H9 (cell line): ENCODE data around the gene HDGFL3. TPM values are rescaled to one million over a fixed set of nuclear protein-coding genes. Genes with fewer than 3 reads are reported as not detected.
"Not testable (repeated sequence)": the region's sequence is repeated elsewhere in the genome, so short reads cannot be mapped to it uniquely, and the experiment has no call there.

Source experiments
- DNase-seq: peaks from one replicate; pipeline ENCODE4 v3.0.0-alpha.2; 2017
- H2AFZ ChIP-seq: one replicate; pipeline ENCODE4 v1.6.1; 2013; ENCODE audit warnings: mild to moderate bottlenecking, low read length, control low read depth, moderate library complexity
- H2AK5ac ChIP-seq: 2 replicates; pipeline ENCODE4 v1.6.1; 2013; ENCODE audit warnings: low read length, control low read depth, mixed read lengths; ENCODE audit not compliant: insufficient read length
- H2BK120ac ChIP-seq: one replicate; pipeline ENCODE4 v1.6.1; 2013; ENCODE audit warnings: low read depth, mild to moderate bottlenecking, low read length, control low read depth, inconsistent platforms; ENCODE audit not compliant: poor library complexity, severe bottlenecking
- H2BK12ac ChIP-seq: 2 replicates; pipeline ENCODE4 v1.6.1; 2013; ENCODE audit warnings: low read length, control low read depth, mixed read lengths, low read depth; ENCODE audit not compliant: insufficient read length
- H2BK15ac ChIP-seq: 2 replicates; pipeline ENCODE4 v1.6.1; 2013; ENCODE audit warnings: low read depth, low read length, control low read depth
- H2BK20ac ChIP-seq: one replicate; pipeline ENCODE4 v1.6.1; 2013; ENCODE audit warnings: low read depth, mild to moderate bottlenecking, low read length, control low read depth, inconsistent platforms; ENCODE audit not compliant: poor library complexity, severe bottlenecking
- H2BK5ac ChIP-seq: 2 replicates; pipeline ENCODE4 v1.6.1; 2013; ENCODE audit warnings: low read length, control low read depth, mixed read lengths; ENCODE audit not compliant: insufficient read length
- H3K14ac ChIP-seq: 2 replicates; pipeline ENCODE4 v1.6.1; 2013; ENCODE audit warnings: low read length, control low read depth; ENCODE audit not compliant: insufficient read depth
- H3K18ac ChIP-seq: 2 replicates; pipeline ENCODE4 v1.6.1; 2013; ENCODE audit warnings: low read depth, mild to moderate bottlenecking, mixed read lengths, low read length, control low read depth; ENCODE audit not compliant: insufficient read length
- H3K23ac ChIP-seq: 2 replicates; pipeline ENCODE4 v1.6.1; 2013; ENCODE audit warnings: low read length, control low read depth, mixed read lengths, low read depth; ENCODE audit not compliant: insufficient read length
- H3K23me2 ChIP-seq: 2 replicates; pipeline ENCODE4 v1.6.1; 2013; ENCODE audit warnings: low read depth, mild to moderate bottlenecking, mixed read lengths, low read length, control low read depth; ENCODE audit not compliant: insufficient read length, poor library complexity, severe bottlenecking
- H3K27ac ChIP-seq: 2 replicates; pipeline ENCODE4 v1.5.1; 2013; ENCODE audit warnings: low read length, control low read depth, mixed read lengths, low read depth; ENCODE audit not compliant: insufficient read length
- H3K27me3 ChIP-seq: 2 replicates; pipeline ENCODE4 v1.6.1; 2013; ENCODE audit warnings: low read length, control low read depth, inconsistent platforms; ENCODE audit not compliant: insufficient read depth
- H3K4ac ChIP-seq: 2 replicates; pipeline ENCODE4 v1.6.1; 2013; ENCODE audit warnings: low read depth, mild to moderate bottlenecking, control low read depth, inconsistent platforms, low read length, moderate library complexity
- H3K4me1 ChIP-seq: 2 replicates; pipeline ENCODE4 v1.6.1; 2013; ENCODE audit warnings: low read length, control low read depth, inconsistent platforms; ENCODE audit not compliant: insufficient read depth
- H3K4me2 ChIP-seq: 2 replicates; pipeline ENCODE4 v1.6.1; 2013; ENCODE audit warnings: low read length, control low read depth, mixed read lengths; ENCODE audit not compliant: insufficient read length, insufficient read depth
- H3K56ac ChIP-seq: 2 replicates; pipeline ENCODE4 v1.6.1; 2013; ENCODE audit warnings: low read depth, mild to moderate bottlenecking, mixed read lengths, low read length, control low read depth; ENCODE audit not compliant: insufficient read length
- H3K79me1 ChIP-seq: 2 replicates; pipeline ENCODE4 v1.6.1; 2013; ENCODE audit warnings: low read depth, mild to moderate bottlenecking, moderate library complexity, low read length, control low read depth, inconsistent platforms; ENCODE audit not compliant: insufficient read depth, poor library complexity, severe bottlenecking
- H3K79me2 ChIP-seq: 2 replicates; pipeline ENCODE4 v1.6.1; 2013; ENCODE audit warnings: low read length, control low read depth, inconsistent platforms; ENCODE audit not compliant: insufficient read depth
- H3K9ac ChIP-seq: 2 replicates; pipeline ENCODE4 v1.6.1; 2013; ENCODE audit warnings: low read length, control low read depth, mixed read lengths; ENCODE audit not compliant: insufficient read length; ENCODE audit errors: extremely low read depth
- H3K9me3 ChIP-seq: one replicate; pipeline ENCODE4 v1.6.1; 2013; ENCODE audit warnings: low read depth, low read length, inconsistent platforms; ENCODE audit not compliant: control insufficient read depth
- H3T11ph ChIP-seq: one replicate; pipeline ENCODE4 v1.6.1; 2013; ENCODE audit warnings: mild to moderate bottlenecking, low read length, control low read depth, inconsistent platforms
- H4K20me1 ChIP-seq: one replicate; pipeline ENCODE4 v1.6.1; 2013; ENCODE audit not compliant: control insufficient read depth, insufficient read length, insufficient read depth
- H4K5ac ChIP-seq: 2 replicates; pipeline ENCODE4 v1.6.1; 2013; ENCODE audit warnings: low read depth, mild to moderate bottlenecking, mixed read lengths, low read length, control low read depth; ENCODE audit not compliant: insufficient read length
- H4K8ac ChIP-seq: replicated peaks from 2 replicates; pipeline ENCODE4 v1.6.1; 2013; ENCODE audit warnings: low read length, control low read depth, mixed read lengths, low read depth; ENCODE audit not compliant: insufficient read length
- H4K91ac ChIP-seq: 2 replicates; pipeline ENCODE4 v1.6.1; 2013; ENCODE audit warnings: low read depth, mild to moderate bottlenecking, moderate library complexity, mixed read lengths, low read length, control low read depth; ENCODE audit not compliant: insufficient read length
- H3K27ac Mint-ChIP-seq, 3 experiments: 2 replicates in 2 of 3; 3 replicates in 1 of 3; pipeline ENCODE4 v1.8.0; 2020 to 2021; ENCODE audit warnings: mixed read lengths in 3 of 3, mild to moderate bottlenecking in 1 of 3, moderate library complexity in 1 of 3
- H3K27me3 Mint-ChIP-seq: 2 replicates; pipeline ENCODE4 v1.8.0; 2021; ENCODE audit warnings: low read depth, mild to moderate bottlenecking, moderate library complexity, mixed read lengths
- H3K36me3 Mint-ChIP-seq, 3 experiments: 2 replicates in 2 of 3; 3 replicates in 1 of 3; pipeline ENCODE4 v1.8.0; 2020 to 2021; ENCODE audit warnings: low read depth in 3 of 3, mixed read lengths in 3 of 3; ENCODE audit not compliant: insufficient read depth in 1 of 3
- H3K4me1 Mint-ChIP-seq, 2 experiments: 2 replicates each; pipeline ENCODE4 v1.8.0; 2020; ENCODE audit warnings: mixed read lengths in 2 of 2
- H3K4me3 Mint-ChIP-seq, 2 experiments: 2 replicates in 1 of 2; 3 replicates in 1 of 2; pipeline ENCODE4 v1.8.0; 2020 to 2021; ENCODE audit warnings: mild to moderate bottlenecking in 2 of 2, mixed read lengths in 2 of 2, moderate library complexity in 1 of 2
- H3K9me3 Mint-ChIP-seq, 2 experiments: 2 replicates in 1 of 2; 3 replicates in 1 of 2; pipeline ENCODE4 v1.8.0; 2020; ENCODE audit warnings: mild to moderate bottlenecking in 2 of 2, mixed read lengths in 2 of 2, moderate library complexity in 1 of 2
- WGBS: extraction: QIAGEN DNeasy Blood & Tissue Kit; methylation state at CpG from one replicate; pipeline ENCODE4 v1.1.7; 2013; ENCODE audit warnings: missing lambda C conversion rate, low lambda C conversion rate, mixed read lengths; ENCODE audit not compliant: insufficient read length; ENCODE audit errors: extremely low coverage; 5-methylcytosine and 5-hydroxymethylcytosine counted together
- total RNA-seq: library from RNA; stranded (reverse); gene quantifications from 2 replicates; pipeline ENCODE4 v1.2.1, GENCODE V29; 2021
- TF ChIP-seq, protein P1 (sequence below): fragments of 200-600 bp; sonication (generic); conservative IDR thresholded peaks from 3 replicates; pipeline ENCODE4 v1.8.0; 2021; ENCODE audit warnings: antibody characterized with exemption, mild to moderate bottlenecking

Gene HDGFL3
- total RNA-seq, 1 experiment from 2014 or later = 120 TPM

DNA sequence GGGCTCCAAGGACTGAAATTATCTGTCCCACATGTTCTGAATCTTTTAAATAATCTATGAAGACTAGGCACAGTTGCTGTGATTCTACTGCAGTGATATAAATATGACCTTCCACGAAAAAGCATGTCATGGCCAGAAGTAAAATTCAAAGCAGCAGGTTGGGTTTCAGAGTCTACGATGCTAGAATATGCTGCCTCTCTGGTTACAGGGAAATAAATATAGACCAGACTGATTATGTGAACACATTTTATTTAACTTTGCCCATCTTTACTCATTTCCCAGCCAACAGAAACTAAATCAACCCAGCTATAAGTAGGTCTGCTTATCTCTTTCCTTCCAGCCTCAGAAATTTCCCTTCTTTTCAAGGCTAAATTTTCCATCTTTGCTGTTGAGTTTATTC is 120.0 kb downstream of the HDGFL3 start:
- no peaks in the 10 kb centered on the region for H3K79me1 ChIP-seq
- H3K36me3 Mint-ChIP-seq = no peaks in the 10 kb centered on the region
- H3K9me3 Mint-ChIP-seq = no peaks in the 10 kb centered on the region
- H3K23ac ChIP-seq = no peak overlapping the region
- H2BK120ac ChIP-seq = no peak overlapping the region
- H4K20me1 ChIP-seq = no peaks in the 10 kb centered on the region
- no peak overlapping the region for H3K56ac ChIP-seq
- H3K27me3 ChIP-seq = no peaks in the 10 kb centered on the region
- no peak overlapping the region for H2AK5ac ChIP-seq
- no peak overlapping the region for H2BK12ac ChIP-seq
- TF ChIP-seq, protein P1, sequence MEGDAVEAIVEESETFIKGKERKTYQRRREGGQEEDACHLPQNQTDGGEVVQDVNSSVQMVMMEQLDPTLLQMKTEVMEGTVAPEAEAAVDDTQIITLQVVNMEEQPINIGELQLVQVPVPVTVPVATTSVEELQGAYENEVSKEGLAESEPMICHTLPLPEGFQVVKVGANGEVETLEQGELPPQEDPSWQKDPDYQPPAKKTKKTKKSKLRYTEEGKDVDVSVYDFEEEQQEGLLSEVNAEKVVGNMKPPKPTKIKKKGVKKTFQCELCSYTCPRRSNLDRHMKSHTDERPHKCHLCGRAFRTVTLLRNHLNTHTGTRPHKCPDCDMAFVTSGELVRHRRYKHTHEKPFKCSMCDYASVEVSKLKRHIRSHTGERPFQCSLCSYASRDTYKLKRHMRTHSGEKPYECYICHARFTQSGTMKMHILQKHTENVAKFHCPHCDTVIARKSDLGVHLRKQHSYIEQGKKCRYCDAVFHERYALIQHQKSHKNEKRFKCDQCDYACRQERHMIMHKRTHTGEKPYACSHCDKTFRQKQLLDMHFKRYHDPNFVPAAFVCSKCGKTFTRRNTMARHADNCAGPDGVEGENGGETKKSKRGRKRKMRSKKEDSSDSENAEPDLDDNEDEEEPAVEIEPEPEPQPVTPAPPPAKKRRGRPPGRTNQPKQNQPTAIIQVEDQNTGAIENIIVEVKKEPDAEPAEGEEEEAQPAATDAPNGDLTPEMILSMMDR = no peak
- H3K4me2 ChIP-seq = no peak overlapping the region
- no peak overlapping the region for H3K4me3 Mint-ChIP-seq
- no peak overlapping the region for H2BK15ac ChIP-seq
- DNase-seq = no peak
- no peak overlapping the region for H2AFZ ChIP-seq
- H3T11ph ChIP-seq = no peak overlapping the region
- H3K9ac ChIP-seq = no peak overlapping the region
- H3K27me3 Mint-ChIP-seq = peaks cover 3% of the 10 kb centered on the region
- WGBS = no CpG with 5 or more reads among the region's 2 CpGs
- no peak overlapping the region for H3K14ac ChIP-seq
- no peaks in the 10 kb centered on the region for H3K4me1 Mint-ChIP-seq
- H4K8ac ChIP-seq = no peak overlapping the region
- H3K4ac ChIP-seq = no peak overlapping the region
- no peak overlapping the region for H3K27ac Mint-ChIP-seq
- H3K27ac ChIP-seq = no peak overlapping the region
- H3K79me2 ChIP-seq = no peaks in the 10 kb centered on the region
- H4K91ac ChIP-seq = no peak overlapping the region
- no peaks in the 10 kb centered on the region; the same call in 1 of the 2 replicates for H3K4me1 ChIP-seq
- no peak overlapping the region for H2BK20ac ChIP-seq
- H3K9me3 ChIP-seq = no peaks in the 10 kb centered on the region
- no peak overlapping the region for H2BK5ac ChIP-seq
- H3K18ac ChIP-seq = no peak overlapping the region
- H3K23me2 ChIP-seq = no peaks in the 10 kb centered on the region
- H4K5ac ChIP-seq = no peak overlapping the region

DNA sequence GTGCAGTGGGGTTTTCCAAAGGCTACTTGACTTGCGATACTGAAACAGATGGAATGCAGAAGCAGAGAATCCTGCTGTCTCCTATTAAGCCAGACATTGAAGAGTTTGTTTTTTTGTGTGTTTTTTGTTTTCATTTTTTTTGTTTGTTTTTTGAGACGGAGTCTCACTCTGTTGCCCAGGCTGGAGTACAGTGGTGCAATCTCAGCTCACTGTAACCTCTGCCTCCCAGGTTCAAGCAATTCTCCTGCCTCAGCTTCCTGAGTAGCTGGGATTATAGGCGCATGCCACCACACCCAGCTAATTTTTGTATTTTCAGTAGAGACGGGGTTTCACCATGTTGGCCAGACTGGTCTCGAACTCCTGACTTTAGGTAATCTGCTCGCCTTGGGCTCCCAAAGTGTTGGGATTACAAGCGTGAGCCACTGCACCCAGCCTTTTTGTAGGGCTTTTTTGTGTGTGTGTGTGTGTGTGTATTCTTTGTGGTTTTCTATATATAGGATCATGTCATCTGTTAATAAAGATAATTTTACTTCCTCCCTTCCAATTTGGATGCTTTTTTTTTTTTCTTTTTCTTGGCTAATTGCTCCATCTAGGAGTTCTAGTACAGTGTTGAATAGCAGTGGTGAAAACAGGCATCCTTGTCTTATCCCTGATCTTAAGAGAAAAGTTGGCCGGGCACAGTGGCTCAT is 121.6 kb downstream of the HDGFL3 start:
- not testable (repeated sequence) for H2AFZ ChIP-seq

More for the DNA sequence above, 121.6 kb downstream of the HDGFL3 start:
- H2BK20ac ChIP-seq, H3K9ac ChIP-seq, H3K4me3 Mint-ChIP-seq, H3K36me3 Mint-ChIP-seq, H3K27ac Mint-ChIP-seq, H3K56ac ChIP-seq, H3K23ac ChIP-seq, H4K8ac ChIP-seq, H2BK12ac ChIP-seq, H3K79me2 ChIP-seq, H4K20me1 ChIP-seq, H3K4me1 ChIP-seq, H3K18ac ChIP-seq, H3K27me3 ChIP-seq, DNase-seq, H4K5ac ChIP-seq, H3K9me3 Mint-ChIP-seq, H2BK120ac ChIP-seq, H3K9me3 ChIP-seq, H3K27me3 Mint-ChIP-seq, H3K79me1 ChIP-seq, H3K27ac ChIP-seq, H3K4me2 ChIP-seq, H2AK5ac ChIP-seq, H4K91ac ChIP-seq, H3K4me1 Mint-ChIP-seq, H3K4ac ChIP-seq, H2BK15ac ChIP-seq, H2BK5ac ChIP-seq, H3K23me2 ChIP-seq, H3K14ac ChIP-seq, H3T11ph ChIP-seq: not testable (repeated sequence)
- no CpG with 5 or more reads among the region's 8 CpGs for WGBS
